Stimulated activated CD8-positive, alpha-beta memory T cell treated with anti-CD3 and anti-CD28 coated beads, Interleukin-15, amount 100 ng/mL, for 24 hours (primary cell): Measurements from ENCODE around the gene TNRC6C.
A peak's percentile ranks its signal among the peaks of the same experiment; 100 is the strongest.
"Not testable (repeated sequence)": the region's sequence is repeated elsewhere in the genome, so short reads cannot be mapped to it uniquely, and the experiment has no call there.

Source experiments
- DNase-seq: peaks from one replicate; pipeline ENCODE4 v3.0.0-alpha.2; 2020; ENCODE audit warnings: low read depth

Gene TNRC6C

GRCh38 chr17:78111727-78112517, 153.4 kb downstream of the TNRC6C start:
- DNase-seq = no peak

DNA sequence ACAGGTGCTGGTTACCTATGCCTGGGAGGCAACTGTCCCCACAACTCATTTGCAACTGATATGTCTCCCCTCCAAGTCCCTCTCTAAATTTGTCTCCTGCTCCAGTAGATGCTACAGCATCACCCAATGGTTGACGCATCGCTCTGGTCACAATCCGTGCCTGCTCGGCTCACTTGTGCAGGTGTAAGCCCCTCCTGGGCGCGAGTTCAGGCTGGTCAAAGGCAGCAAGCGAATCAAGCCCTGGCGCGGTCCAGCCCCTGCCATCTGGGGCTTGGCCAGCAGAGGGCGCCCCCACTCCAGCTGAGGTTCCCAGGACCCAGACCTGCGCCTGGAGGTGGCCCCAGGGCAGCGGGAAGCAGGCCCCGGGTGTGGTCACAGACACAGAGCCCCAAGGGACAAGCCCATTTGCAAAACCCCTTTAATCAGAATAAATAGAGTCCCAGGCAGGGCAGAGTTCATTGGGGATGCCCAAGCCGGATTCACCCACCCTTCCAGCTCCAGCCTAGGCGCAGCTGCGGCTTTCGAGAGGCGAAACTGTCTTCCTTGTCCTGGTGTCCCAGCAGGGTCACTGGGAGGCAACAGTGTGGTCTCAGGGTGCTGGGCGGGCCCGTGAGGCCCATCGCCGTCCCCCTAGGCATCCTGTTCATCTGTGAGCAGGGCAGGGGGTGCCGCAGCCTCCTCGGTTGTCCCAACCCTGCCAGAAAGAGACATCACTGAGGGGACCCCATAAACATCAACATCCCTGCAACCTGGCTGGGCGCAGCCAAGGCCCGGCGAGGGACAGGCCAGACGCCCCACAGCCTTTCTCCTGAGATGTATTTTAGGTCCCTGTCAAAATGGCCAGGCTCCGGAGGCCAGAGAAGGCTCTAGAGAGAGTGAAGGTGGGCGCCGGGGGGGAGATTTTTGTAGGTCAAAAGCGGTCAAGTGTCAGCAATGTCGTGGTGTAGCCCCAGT, 154.3 kb downstream of the TNRC6C start:
- DNase-seq = peak; percentile 77

DNA sequence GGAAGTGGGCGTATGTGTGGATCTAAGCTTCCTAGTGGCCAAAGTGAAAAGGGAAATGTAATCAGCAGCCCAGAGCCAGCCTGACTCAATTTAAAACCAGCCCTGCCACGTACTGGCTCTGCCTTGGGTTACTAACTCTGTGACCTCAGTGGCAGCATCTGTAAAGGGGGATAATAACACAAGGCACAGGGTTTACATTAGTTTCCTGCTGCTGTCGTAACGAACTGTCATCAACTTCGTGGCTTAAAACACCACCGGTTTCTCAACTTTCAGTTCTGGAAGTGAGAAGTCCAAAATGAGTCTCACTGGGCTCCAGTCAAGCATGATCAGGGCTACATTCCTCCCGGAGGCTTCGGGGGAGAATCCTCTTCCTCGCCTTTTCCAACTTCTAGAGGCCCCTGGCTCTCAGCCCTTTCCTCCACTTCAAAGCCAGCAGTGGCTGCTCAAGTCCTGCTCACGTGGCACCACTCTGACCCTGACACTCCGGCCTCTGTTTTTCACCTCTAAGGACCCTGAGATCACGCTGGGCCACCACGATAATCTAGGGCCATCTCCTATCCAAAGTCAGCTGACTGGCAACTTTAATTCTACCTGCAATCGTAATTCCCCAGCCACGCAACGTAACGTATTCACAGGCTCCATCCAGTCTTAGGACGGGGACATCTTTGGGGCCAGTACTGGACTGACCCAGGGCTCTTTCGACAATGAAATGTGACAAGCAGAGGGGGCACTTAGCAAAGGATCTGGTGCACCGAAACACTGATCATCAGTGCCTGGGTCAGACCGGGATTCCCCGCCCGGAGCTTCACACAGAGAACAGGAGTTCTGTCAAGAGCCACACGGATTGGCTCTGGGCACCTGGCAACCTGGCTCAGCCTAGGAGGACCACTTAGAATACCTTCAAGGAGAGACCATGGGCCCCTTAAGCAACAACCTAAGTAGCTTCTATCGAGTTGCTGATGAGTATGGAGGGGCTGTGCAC, 155.6 kb downstream of the TNRC6C start:
- DNase-seq = no peak

DNA sequence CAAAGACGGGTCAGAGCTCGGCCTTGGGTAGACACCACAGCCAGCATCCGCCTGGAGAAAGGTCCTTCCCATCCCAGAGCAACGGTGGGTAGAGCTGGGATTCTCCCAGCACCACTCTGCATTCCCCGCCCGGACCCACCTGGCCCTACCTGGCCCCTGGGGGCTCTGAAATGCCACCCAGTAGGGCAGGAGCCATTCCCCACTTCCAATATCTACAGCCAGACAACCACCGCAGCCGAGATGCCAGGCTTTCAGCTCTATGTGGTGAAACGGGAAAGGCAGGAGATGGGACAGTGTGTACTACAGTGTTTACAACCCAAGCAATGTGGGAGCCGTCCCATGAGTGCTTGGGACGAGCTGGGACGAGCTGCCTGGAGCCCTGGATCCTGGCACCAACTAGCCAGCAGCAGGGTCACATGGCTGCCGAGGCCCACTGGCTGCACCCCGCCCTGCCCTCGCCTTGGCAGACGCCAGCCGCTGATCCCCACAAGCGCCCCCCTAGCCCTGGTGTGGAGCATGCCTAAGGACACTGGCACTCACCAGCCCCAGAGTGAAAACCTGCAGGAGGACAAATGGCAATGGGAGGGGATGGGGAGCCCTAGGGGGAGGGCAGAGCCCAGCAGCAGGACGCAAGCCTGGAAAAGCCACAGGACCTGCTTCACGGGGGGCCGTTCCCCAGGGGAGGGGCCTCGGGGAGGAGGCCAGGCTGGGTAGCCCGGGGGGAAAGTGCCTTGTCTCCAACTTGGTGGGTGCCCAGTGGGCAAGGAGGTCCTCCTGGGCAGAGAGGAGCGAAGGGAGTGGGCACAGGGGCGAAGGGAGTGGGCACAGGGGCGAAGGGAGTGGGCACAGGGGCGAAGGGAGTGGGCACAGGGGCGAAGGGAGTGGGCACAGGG, 156.6 kb downstream of the TNRC6C start:
- DNase-seq = no peak

GRCh38 chr17:78115803-78116202, 157.3 kb downstream of the TNRC6C start:
- not testable (repeated sequence) for DNase-seq

DNA sequence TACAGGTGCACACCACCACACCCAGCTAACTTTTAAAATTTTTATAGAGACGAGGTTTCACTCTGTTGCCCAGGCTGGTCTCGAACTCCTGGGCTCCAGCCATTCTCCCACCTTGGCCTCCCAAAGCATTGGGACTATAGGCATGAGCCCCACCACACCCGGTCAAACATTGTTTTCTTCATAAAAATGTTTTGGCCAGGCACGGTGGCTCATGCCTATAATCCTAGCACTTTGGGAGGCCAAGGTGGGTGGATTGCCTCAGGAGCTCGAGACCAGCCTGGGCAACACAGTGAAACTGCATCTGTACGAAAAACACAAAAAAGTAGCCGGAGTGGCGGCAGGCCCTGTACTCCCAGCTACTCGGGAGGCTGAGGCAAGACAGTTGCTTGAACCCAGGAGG, 157.9 kb downstream of the TNRC6C start:
- DNase-seq = no peak

- no peak for DNase-seq
Observed at GRCh38 chr17:78117027-78117981, 158.8 kb downstream of the TNRC6C start.

- no peak for DNase-seq
Observed at GRCh38 chr17:78118801-78119241, 160.3 kb downstream of the TNRC6C start.

DNA sequence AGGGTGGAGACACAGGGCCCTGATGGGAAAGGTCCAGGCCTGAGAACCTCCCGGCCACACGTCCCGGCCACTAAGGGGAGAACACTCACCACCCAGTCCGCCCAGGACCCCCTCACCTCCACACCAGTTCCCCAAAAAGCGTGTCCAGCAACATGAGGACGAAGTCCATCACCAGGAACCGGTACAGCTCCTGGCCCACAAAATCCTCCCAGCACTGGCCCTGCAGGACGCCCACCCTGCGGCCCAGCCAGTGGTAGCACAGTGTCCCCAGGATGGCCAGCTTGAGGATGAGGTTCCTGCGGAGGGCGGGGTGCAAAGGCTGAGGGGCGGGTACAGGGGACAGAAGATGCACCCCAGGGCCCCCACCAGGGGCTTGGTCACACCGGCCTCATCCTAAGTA, 162.0 kb downstream of the TNRC6C start:
- DNase-seq = no peak

GRCh38 chr17:78120971-78121800, 162.7 kb downstream of the TNRC6C start:
- no peak for DNase-seq

DNA sequence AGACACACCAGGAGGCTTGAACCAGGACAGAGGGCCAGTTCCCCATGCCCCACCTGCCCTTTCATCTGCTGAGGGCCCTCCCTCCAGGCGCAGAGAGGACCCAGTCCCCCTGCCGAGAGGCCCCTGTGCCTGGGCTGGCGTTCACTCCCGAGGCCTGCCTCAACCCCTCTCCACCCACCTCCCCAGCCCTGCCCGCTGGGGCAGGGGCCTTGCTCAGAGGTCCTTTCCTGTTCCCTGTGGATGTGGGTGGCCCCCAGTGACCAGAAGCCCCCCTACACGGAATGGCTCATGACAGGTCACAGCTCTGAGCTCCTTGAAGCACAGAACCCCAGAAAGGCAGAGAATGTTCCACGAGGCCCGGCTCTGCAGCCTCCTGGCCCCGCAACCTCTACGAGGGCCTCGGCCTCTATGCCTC, 163.3 kb downstream of the TNRC6C start:
- no peak for DNase-seq

GRCh38 chr17:78122216-78122930, 163.9 kb downstream of the TNRC6C start:
- no peak for DNase-seq

- no peak for DNase-seq
Observed at GRCh38 chr17:78122931-78123249, 164.4 kb downstream of the TNRC6C start.

- DNase-seq = no peak
Observed at GRCh38 chr17:78123258-78123929, 164.9 kb downstream of the TNRC6C start.

- no peak for DNase-seq
Observed at GRCh38 chr17:78124081-78124835, 165.8 kb downstream of the TNRC6C start.

- DNase-seq = no peak
Observed at GRCh38 chr17:78124836-78125137, 166.3 kb downstream of the TNRC6C start.
